NCI-H82 (cell line): ENCODE measurements around the gene CNDP2.

Experiments used
- DNase-seq: peaks from one replicate; lab custom pipeline; 2025; lab: John Stamatoyannopoulos, UW

CNDP2 gene

GRCh38 chr18:74570266-74570665 is 74.1 kb downstream of the CNDP2 start:
- no peak for DNase-seq

GRCh38 chr18:74571895-74572680 is 75.9 kb downstream of the CNDP2 start:
- no peak for DNase-seq

GRCh38 chr18:74573053-74573452 is 76.9 kb downstream of the CNDP2 start:
- DNase-seq, result no peak
